Mesendoderm (in vitro differentiated cells): ENCODE measurements around the gene GGA2.

Experiments
- DNase-seq: peaks from one replicate; pipeline ENCODE4 v3.0.0; 2013
- H2AK5ac ChIP-seq: 2 replicates; pipeline ENCODE4 v1.6.1; 2013; ENCODE audit warnings: low read length, inconsistent platforms
- H2BK120ac ChIP-seq: 2 replicates; pipeline ENCODE4 v1.6.1; 2013; ENCODE audit warnings: low read depth, mild to moderate bottlenecking, low read length, moderate library complexity, mixed read lengths
- H2BK15ac ChIP-seq: replicated peaks from 2 replicates; pipeline ENCODE4 v1.6.1; 2013; ENCODE audit warnings: low read depth, mild to moderate bottlenecking, moderate library complexity
- H2BK5ac ChIP-seq: 2 replicates; pipeline ENCODE4 v1.6.1; 2013; ENCODE audit warnings: low read length, inconsistent platforms
- H3K18ac ChIP-seq: 2 replicates; pipeline ENCODE4 v1.6.1; 2013; ENCODE audit warnings: mild to moderate bottlenecking, low read length, mixed read lengths
- H3K23ac ChIP-seq: one replicate; pipeline ENCODE4 v1.6.1; 2013; ENCODE audit warnings: low read length
- H3K27ac ChIP-seq: 2 replicates; pipeline ENCODE4 v1.5.1; 2013; ENCODE audit warnings: low read depth, mild to moderate bottlenecking, inconsistent platforms, low read length, moderate library complexity
- H3K27me3 ChIP-seq: 2 replicates; pipeline ENCODE4 v1.6.1; 2013; ENCODE audit warnings: low read length, control low read depth, mild to moderate bottlenecking, inconsistent platforms; ENCODE audit not compliant: insufficient read depth, poor library complexity
- H3K36me3 ChIP-seq: 2 replicates; pipeline ENCODE4 v1.6.1; 2013; ENCODE audit warnings: low read length, inconsistent platforms; ENCODE audit not compliant: control insufficient read depth, insufficient read depth
- H3K4ac ChIP-seq: one replicate; pipeline ENCODE4 v1.6.1; 2013; ENCODE audit warnings: low read depth, mild to moderate bottlenecking, low read length, moderate library complexity
- H3K4me1 ChIP-seq: 2 replicates; pipeline ENCODE4 v1.6.1; 2013; ENCODE audit warnings: low read depth, low read length, inconsistent platforms; ENCODE audit not compliant: control insufficient read depth
- H3K4me2 ChIP-seq: 2 replicates; pipeline ENCODE4 v1.6.1; 2013; ENCODE audit warnings: low read length
- H3K4me3 ChIP-seq: 2 replicates; pipeline ENCODE4 v1.5.1; 2013; ENCODE audit warnings: mild to moderate bottlenecking, low read length
- H3K56ac ChIP-seq: one replicate; pipeline ENCODE4 v1.6.1; 2013; ENCODE audit warnings: low read length
- H3K79me1 ChIP-seq: 2 replicates; pipeline ENCODE4 v1.6.1; 2013; ENCODE audit warnings: low read length, inconsistent platforms
- H3K79me2 ChIP-seq: 2 replicates; pipeline ENCODE4 v1.6.1; 2013; ENCODE audit warnings: mild to moderate bottlenecking, low read length; ENCODE audit not compliant: control insufficient read depth, insufficient read depth
- H3K9ac ChIP-seq: 2 replicates; pipeline ENCODE4 v1.6.1; 2013; ENCODE audit warnings: low read length, inconsistent platforms
- H4K5ac ChIP-seq: one replicate; pipeline ENCODE4 v1.6.1; 2013; ENCODE audit warnings: low read length
- H4K8ac ChIP-seq: one replicate; pipeline ENCODE4 v1.6.1; 2013; ENCODE audit warnings: low read depth, mild to moderate bottlenecking, control low read depth, low read length, moderate library complexity
- WGBS: extraction: QIAGEN DNeasy Blood & Tissue Kit; methylation state at CpG from one replicate; pipeline ENCODE4 v1.1.7; 2013; ENCODE audit warnings: low lambda C conversion rate, missing lambda C conversion rate; ENCODE audit not compliant: insufficient coverage; ENCODE audit errors: extremely low coverage; 5-methylcytosine and 5-hydroxymethylcytosine counted together

Gene GGA2

DNA sequence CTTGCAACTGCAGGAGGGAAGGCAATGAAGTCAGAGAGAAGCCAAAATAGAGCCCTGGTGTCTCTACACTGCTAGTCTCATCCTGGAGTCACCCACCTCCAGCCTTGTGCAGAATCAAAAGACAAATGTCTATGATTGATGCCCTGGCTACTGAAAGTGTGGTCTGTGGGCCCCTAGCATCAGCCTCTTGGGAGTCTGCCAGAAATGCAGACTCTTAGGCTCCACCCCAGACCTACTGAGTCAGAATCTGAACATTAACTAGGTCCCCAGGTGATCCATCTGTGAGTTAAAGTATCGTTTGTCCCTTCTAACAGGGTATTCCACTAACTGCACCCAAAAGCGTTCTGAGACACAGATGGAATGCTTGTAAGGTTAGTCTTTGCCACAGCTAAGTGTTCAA lies 25.6 kb upstream of the GGA2 start:
- Histone ChIP-seq H3K56ac (no peak overlapping the region), H3K36me3 (peaks cover 14% of the 10 kb centered on the region), H2BK15ac (no peak overlapping the region), H2AK5ac (no peak overlapping the region), H3K9ac (no peak overlapping the region), H3K4me1 (no peaks in the 10 kb centered on the region), H4K8ac (no peak overlapping the region), H4K5ac (no peak overlapping the region), H2BK5ac (no peak overlapping the region), H3K4me3 (no peak overlapping the region), H3K4ac (no peak overlapping the region), H3K27me3 (no peaks in the 10 kb centered on the region), H3K4me2 (no peak overlapping the region), H3K18ac (no peak overlapping the region), H3K79me2 (no peaks in the 10 kb centered on the region), H3K23ac (no peak overlapping the region), H3K79me1 (no peaks in the 10 kb centered on the region), H3K27ac (no peak overlapping the region), H2BK120ac (no peak overlapping the region)
- WGBS: no CpG with 5 or more reads among the region's 2 CpGs
- DNase-seq: no peak

DNA sequence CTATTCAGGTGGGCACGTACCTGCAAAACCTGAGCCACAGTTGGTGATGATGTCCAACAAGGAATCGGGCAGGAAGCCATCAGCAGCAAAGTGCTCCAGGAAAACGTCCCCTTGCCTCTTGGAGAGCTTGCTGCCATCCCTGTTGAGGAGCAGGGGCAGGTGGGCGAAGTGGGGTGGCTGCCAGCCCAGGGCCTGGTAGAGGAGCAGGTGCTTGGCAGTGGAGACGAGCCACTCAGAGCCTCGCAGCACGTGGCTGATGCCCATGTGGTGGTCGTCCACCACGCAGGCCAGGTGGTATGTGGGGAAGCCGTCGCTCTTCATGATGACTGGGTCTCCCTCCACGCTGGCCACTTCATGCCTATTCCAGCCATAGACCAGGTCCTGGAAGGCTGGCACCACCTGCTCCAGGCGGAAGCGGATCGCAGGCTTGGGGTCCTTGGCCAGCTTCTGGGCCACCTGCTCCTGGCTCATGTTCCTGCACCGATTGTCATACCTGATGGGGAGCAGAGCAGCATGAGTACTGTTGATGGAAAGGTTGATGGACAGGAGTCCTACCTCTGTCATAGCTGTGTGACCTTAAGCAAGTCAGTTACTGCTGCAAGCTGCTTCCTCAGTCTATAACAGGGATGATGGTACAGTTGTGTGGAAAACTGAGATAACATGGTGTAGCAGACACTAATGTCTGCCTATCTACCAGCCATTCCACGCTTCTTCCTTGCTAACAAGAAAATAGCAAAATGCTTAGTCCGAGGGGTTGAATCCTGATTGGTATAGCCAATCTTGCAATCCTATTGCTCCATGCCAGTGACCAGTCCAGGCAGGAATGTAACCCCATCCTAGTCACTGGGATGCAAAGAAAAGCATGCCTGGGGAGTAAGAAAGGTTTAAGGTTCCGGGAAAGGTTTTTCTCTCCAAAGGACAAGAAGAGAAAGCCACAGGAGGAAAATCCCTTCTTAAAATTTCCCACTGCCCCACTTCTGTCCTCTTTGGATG lies 24.9 kb upstream of the GGA2 start:
- H4K8ac ChIP-seq: no peak overlapping the region
- H3K4me1 ChIP-seq: no peaks in the 10 kb centered on the region
- no peaks in the 10 kb centered on the region for H3K79me2 ChIP-seq
- H3K18ac ChIP-seq: no peak overlapping the region
- H3K23ac ChIP-seq: no peak overlapping the region
- no peaks in the 10 kb centered on the region for H3K79me1 ChIP-seq
- no peak for DNase-seq
- no peak overlapping the region for H2AK5ac ChIP-seq
- H3K27me3 ChIP-seq: no peaks in the 10 kb centered on the region
- no peak overlapping the region for H3K4ac ChIP-seq
- no CpG with 5 or more reads among the region's 19 CpGs for WGBS
- no peak overlapping the region for H2BK120ac ChIP-seq
- H2BK5ac ChIP-seq: no peak overlapping the region
- no peak overlapping the region for H3K4me2 ChIP-seq
- H3K4me3 ChIP-seq: no peak overlapping the region
- no peak overlapping the region for H3K56ac ChIP-seq
- H3K36me3 ChIP-seq: peaks cover 13% of the 10 kb centered on the region
- H3K9ac ChIP-seq: no peak overlapping the region
- no peak overlapping the region for H3K27ac ChIP-seq
- no peak overlapping the region for H2BK15ac ChIP-seq
- H4K5ac ChIP-seq: no peak overlapping the region

DNA sequence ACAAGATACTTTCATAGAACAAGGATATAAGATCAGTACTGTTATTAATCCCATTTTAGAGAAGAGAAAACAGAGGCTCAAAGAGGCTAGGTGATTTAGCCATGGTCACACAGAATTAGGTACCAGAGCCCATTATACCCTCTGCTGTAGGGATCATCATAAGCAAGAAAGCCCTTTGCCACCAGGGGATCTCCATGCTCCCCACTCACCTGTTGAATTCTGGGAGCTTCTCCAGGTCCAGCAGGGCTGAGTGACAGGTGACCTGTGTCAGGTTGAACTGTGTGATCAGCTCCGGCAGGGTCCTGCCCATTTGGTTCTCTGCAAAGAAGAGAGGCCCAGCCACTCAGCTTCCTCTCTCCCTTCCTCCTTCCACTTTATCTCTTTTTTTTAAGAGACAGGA lies 22.2 kb upstream of the GGA2 start:
- no peak overlapping the region for H4K5ac ChIP-seq
- H3K36me3 ChIP-seq: peaks cover 13% of the 10 kb centered on the region
- H4K8ac ChIP-seq: no peak overlapping the region
- DNase-seq: no peak
- H3K4ac ChIP-seq: no peak overlapping the region
- no peaks in the 10 kb centered on the region for H3K27me3 ChIP-seq
- H3K4me2 ChIP-seq: no peak overlapping the region
- H3K23ac ChIP-seq: no peak overlapping the region
- no peak overlapping the region for H3K56ac ChIP-seq
- H3K9ac ChIP-seq: no peak overlapping the region
- no peak overlapping the region for H2BK5ac ChIP-seq
- H3K79me2 ChIP-seq: no peaks in the 10 kb centered on the region
- H3K27ac ChIP-seq: no peak overlapping the region
- H2BK15ac ChIP-seq: no peak overlapping the region
- H3K18ac ChIP-seq: no peak overlapping the region
- no peaks in the 10 kb centered on the region for H3K79me1 ChIP-seq
- no peak overlapping the region for H2BK120ac ChIP-seq
- WGBS: no CpG with 5 or more reads among the region's 1 CpG
- no peak overlapping the region for H2AK5ac ChIP-seq
- H3K4me1 ChIP-seq: no peaks in the 10 kb centered on the region
- H3K4me3 ChIP-seq: no peak overlapping the region

DNA sequence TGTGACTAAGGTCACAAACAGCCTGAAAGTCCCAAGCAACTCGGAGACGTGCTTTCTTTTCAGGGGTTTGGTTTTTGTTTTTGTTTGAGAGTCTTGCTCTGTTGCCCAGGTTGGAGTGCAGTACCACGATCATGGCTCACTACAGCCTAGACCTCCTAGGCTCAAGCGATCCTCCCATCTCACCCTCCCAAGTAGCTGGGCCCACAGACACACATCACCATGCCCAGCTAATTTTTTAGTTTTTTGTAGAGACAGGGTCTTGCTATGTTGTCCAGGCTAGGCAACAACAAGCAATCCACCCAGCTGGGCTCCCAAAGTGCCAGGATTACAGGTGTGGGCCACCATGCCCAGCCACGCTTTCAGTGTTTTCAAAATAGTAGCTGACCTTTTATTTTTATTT lies 19.8 kb upstream of the GGA2 start:
- Histone ChIP-seq H4K5ac (no peak overlapping the region), H2BK15ac (no peak overlapping the region), H3K4me1 (no peaks in the 10 kb centered on the region), H2BK120ac (no peak overlapping the region), H3K79me1 (no peaks in the 10 kb centered on the region), H2BK5ac (no peak overlapping the region), H3K4me3 (no peak overlapping the region), H3K56ac (no peak overlapping the region), H3K4me2 (no peak overlapping the region), H3K9ac (no peak overlapping the region), H4K8ac (no peak overlapping the region), H3K79me2 (no peaks in the 10 kb centered on the region), H3K27ac (no peak overlapping the region), H3K23ac (no peak overlapping the region), H3K18ac (no peak overlapping the region), H2AK5ac (no peak overlapping the region), H3K4ac (no peak overlapping the region), H3K36me3 (peaks cover 10% of the 10 kb centered on the region), H3K27me3 (no peaks in the 10 kb centered on the region)
- DNase-seq: no peak
- no CpG with 5 or more reads among the region's 5 CpGs for WGBS

DNA sequence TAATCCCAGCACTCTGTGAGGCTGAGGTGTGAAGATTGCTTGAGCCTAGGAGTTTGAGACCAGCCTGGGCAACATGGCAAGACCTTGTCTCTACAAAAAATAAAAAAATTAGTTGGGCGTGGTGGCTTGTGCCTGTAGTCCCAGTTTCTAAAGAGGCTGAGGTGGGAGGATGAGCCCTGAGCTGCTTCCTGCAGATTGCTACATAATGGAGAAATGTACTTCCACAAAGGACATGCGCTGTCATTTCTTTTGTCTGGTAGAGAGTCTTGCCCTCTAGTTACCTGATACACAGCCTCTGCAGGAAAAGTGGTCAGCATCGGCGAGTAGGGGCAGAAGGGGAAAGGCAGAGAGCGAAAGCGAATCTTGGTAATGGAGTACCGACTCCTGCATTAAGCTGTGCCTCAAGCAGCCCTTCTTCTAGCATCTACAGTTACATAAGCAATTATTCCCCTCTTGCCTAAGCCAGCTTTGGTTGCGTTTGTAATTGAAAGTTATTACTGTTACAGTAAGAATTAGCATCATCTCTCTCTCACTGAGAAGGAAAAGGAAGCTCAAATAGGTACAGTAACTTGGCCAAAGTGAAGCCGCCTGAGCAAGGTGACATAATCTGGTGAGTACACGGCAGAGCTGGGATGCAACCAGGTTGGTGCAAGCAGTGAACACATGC lies 18.5 kb upstream of the GGA2 start:
- H2BK120ac ChIP-seq: no peak overlapping the region
- no peak overlapping the region for H3K4me3 ChIP-seq
- no peak overlapping the region for H2AK5ac ChIP-seq
- H3K79me2 ChIP-seq: no peaks in the 10 kb centered on the region
- no peaks in the 10 kb centered on the region for H3K79me1 ChIP-seq
- no peak overlapping the region for H4K8ac ChIP-seq
- H3K27ac ChIP-seq: no peak overlapping the region
- H3K56ac ChIP-seq: no peak overlapping the region
- H4K5ac ChIP-seq: no peak overlapping the region
- no peaks in the 10 kb centered on the region for H3K27me3 ChIP-seq
- no peak overlapping the region for H3K4me2 ChIP-seq
- no peak overlapping the region for H2BK15ac ChIP-seq
- peaks cover 8% of the 10 kb centered on the region for H3K36me3 ChIP-seq
- DNase-seq: no peak
- no peak overlapping the region for H3K4ac ChIP-seq
- H3K9ac ChIP-seq: no peak overlapping the region
- no peak overlapping the region for H2BK5ac ChIP-seq
- no peak overlapping the region for H3K18ac ChIP-seq
- WGBS: no CpG with 5 or more reads among the region's 10 CpGs
- no peaks in the 10 kb centered on the region for H3K4me1 ChIP-seq
- no peak overlapping the region for H3K23ac ChIP-seq
